ENCODE data around the gene GPR183. TPM values are rescaled to one million over a fixed set of nuclear protein-coding genes. Genes with fewer than 3 reads are reported as not detected.

The GPR183 gene
- total RNA-seq, 2 donors from 2014 or later: 249 to 322 TPM

DNA sequence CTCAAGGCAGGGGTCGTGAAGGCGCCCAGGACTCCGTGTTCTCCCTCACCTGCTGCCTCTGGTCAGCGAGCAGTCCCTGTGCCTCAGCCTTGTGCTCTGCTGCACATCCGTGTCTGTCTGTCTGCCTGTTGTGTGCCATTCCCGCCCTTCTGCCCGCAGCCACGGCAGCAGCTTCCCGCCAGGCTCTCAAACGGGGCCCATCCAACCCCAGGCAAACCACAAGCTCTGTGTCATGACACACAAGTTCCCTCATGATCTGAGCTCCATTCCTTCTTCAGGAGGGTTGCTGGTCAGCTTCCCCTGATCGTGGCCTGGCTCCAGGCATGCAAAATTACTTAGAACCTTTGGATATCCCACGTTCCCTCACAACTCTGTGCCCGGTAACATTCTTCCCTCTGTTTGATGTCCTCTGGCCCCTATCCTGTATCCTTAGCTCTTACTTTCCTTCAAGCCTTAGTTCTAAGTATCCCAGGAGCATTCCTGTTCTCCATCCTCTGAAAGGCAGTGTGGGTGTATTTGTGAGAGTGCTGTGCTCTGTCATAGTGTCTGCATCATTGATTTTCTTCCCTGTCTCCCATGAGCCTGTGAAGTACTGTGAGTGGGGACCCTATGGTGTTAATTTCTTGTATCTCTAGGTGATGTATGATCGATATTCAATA lies 3.2 kb downstream of the GPR183 start:
- H3K4me3 Mint-ChIP-seq: peak overlapping the region; percentile 99
- ATAC-seq (peak; percentile 23), DNase-seq (peak; percentile 28 to 54 (median 38))
- peak overlapping the region; percentile 98 for H3K27ac Mint-ChIP-seq
- no peaks in the 10 kb centered on the region for H3K27me3 Mint-ChIP-seq
- peaks cover 60% of the 10 kb centered on the region for H3K4me1 Mint-ChIP-seq
- no peaks in the 10 kb centered on the region for H3K9me3 ChIP-seq (ENCODE audit: control insufficient read depth, low read length, poor library complexity, severe bottlenecking)
- H3K36me3 Mint-ChIP-seq (ENCODE audit: low read depth): peaks cover 22% of the 10 kb centered on the region

DNA sequence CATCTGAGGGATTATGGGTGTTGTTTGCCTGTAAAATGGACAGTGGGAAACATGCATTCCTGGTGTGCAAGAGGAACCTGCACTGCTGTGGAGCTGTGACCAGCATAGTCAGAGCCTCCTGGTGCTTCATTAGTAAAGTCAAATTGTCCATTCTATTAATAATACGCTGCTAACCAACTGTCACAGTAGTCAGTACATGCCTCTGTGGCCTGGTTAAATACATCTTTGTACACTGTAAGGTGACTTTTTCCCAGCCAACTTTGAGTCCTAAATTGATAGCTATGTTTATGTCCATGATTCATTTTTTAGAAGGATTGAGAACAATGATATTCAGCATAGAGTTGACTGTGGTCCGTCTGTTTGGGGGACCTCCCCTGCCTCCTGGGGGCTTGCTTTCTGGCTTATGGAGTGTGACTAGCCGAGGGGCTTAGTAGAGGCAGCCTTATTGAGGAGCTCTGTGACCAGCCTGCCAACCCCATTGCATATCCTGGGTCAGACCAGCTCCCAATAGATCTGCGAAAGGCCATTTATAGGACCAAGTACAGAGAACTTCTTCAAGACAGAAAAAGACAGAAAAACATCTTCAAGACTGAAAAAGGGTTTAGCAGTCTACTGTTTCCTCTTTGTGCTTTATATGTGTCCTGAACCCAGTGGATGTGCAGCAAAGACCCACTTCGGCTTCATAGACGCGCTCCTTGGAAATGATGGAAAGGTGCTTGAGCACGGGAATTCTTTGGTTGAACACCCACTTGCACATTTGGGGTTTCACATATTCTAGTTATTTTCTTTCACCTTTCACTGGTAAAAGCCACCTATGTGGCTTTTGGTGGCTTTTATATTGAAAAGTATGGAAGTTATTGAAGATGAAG lies 4.3 kb downstream of the GPR183 start:
- DNase-seq (no peak), ATAC-seq (no peak)
- Mint-ChIP-seq H3K4me1 (peaks cover 58% of the 10 kb centered on the region), H3K27ac (peak overlapping the region; percentile 98), H3K27me3 (no peaks in the 10 kb centered on the region), H3K4me3 (peak overlapping the region; percentile 99), H3K36me3 (ENCODE audit: low read depth) (peaks cover 25% of the 10 kb centered on the region)
- no peaks in the 10 kb centered on the region for H3K9me3 ChIP-seq (ENCODE audit: control insufficient read depth, low read length, poor library complexity, severe bottlenecking)

DNA sequence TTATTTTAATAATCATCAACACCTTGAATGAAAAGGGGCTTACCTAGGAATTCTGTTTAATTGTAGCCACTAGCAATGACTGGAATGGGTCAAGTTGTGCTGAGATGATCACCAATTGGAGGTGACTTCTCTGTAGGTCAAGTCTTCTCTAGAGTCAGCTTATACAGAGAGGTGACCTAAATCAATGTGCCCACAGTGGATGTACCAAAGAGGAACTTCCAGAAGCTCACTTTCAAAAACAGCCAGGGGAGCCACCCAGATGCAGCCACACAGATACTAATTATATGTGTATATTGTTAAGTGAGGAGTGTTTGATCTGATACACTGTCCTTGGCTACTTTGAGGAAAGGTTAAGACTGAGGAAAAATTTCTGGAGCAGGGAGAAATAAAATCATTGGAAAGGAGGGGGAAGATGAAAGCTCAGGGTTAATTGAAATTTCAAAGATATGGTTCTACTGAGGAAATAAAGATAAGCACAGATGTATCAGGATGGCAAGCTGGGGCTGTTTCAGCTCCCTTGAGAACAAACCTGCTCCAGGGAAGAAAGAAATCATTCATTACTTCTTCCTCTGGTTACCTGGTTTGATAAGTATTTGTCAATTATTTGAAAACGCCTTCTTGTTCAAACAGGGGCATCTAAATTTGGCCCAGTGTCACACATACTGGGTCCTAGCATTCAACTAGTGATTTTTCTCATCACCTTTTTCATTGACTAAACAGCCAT lies 5.1 kb downstream of the GPR183 start:
- H3K9me3 ChIP-seq (ENCODE audit: control insufficient read depth, low read length, poor library complexity, severe bottlenecking): no peaks in the 10 kb centered on the region
- H3K36me3 Mint-ChIP-seq (ENCODE audit: low read depth): peaks cover 31% of the 10 kb centered on the region
- peak overlapping the region; percentile 98 for H3K27ac Mint-ChIP-seq
- no peak for DNase-seq
- H3K4me3 Mint-ChIP-seq: peak overlapping the region; percentile 99
- peak; percentile 12 for ATAC-seq
- peaks cover 59% of the 10 kb centered on the region for H3K4me1 Mint-ChIP-seq
- H3K27me3 Mint-ChIP-seq: no peaks in the 10 kb centered on the region

DNA sequence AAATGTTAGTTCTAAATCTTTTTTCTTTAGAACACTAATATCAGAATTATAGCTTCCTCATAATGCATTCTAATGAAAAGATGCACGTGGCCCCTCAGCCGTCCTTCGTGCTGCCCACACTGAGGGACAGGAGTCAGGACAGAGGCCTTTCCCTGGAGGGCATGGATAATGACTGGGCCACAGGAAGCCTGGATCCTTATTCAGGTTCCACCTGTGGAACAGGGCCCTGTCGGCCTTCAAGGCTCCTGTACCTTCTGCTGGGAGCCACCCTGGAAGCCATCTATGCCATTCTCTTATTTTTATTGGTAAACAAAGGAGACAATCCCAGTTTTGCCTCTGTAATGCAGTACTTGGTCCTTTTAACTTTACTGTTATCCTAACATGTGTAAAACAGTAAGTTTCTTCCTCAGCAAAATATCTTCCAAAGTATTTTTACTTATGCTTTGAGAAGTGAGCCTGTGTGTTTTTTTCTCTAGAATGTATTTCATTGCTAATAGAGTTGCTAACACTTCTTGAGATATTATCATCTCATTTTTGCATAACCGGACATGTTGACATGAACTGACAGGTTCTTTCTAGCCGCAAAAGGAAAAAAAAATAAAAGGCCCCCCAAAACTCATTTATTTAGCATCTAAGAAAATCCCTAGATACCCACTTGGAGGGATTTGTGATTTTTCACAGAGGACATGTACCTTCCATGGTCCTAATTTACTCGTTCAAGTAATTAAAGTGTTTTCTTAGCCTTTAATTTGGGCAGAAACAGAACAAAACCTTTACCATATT lies 6.0 kb downstream of the GPR183 start:
- no peaks in the 10 kb centered on the region for H3K9me3 ChIP-seq (ENCODE audit: control insufficient read depth, low read length, poor library complexity, severe bottlenecking)
- H3K27me3 Mint-ChIP-seq: no peaks in the 10 kb centered on the region
- DNase-seq: no peak
- H3K4me1 Mint-ChIP-seq: peaks cover 62% of the 10 kb centered on the region
- peaks cover 31% of the 10 kb centered on the region for H3K36me3 Mint-ChIP-seq (ENCODE audit: low read depth)
- ATAC-seq: no peak
- peak overlapping the region; percentile 98 for H3K27ac Mint-ChIP-seq
- H3K4me3 Mint-ChIP-seq: peak overlapping the region; percentile 99

DNA sequence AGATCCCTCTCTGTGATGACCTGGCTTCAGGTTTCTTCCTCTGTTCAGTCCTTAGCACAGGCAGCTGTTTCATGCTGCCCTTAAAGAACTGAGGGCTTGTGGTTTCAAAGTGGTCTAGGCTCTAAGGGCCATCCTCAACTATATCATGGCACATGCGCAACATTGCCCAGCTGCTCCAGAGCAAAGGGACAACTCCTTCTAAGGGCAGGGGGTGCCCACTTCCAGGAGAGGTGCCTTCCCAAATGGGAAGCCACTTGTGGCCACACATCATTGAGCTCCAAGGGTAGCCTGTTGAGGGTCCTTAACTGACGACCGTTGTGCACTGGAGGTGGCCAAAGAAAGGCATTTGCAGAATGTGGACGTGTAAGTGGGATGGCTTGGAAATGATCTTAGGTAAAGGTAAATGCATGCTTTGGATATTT lies 7.3 kb downstream of the GPR183 start:
- no peak for ATAC-seq
- peak overlapping the region; percentile 98 for H3K27ac Mint-ChIP-seq
- H3K4me1 Mint-ChIP-seq: peaks cover 71% of the 10 kb centered on the region
- no peaks in the 10 kb centered on the region for H3K27me3 Mint-ChIP-seq
- H3K9me3 ChIP-seq (ENCODE audit: control insufficient read depth, low read length, poor library complexity, severe bottlenecking): no peaks in the 10 kb centered on the region
- no peak for DNase-seq
- peaks cover 35% of the 10 kb centered on the region for H3K36me3 Mint-ChIP-seq (ENCODE audit: low read depth)
- H3K4me3 Mint-ChIP-seq: peak overlapping the region; percentile 84

DNA sequence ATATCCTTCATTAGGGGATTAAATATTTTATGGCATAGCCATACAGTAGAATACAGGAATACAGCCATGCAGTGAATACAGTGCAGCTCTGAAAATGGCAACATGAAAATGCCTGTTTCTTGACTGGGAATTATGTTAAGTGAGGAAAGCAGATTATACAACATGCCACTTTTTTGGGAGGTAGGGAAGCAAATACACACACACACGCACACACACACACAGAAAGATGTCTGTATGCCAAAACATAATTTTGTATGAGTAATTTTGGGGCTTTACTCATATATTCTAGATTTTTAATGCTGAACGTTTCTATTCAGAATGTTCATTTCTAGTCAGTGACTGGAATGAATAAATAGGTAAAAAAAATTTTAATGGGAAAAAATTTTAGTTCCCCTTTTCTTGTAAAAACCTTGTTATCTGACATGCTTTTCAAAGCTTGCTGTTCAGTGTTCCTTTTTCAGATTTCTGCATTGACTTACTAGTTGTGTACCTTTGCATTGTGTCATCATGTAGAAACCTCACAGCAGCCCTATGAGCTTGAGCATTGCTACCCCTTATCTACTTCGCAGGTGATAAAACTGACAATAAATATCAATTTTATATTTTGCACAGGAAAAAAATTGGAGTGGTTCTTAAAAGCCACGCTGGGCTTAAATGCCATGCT lies 7.8 kb downstream of the GPR183 start:
- Mint-ChIP-seq H3K27ac (peak overlapping the region; percentile 98), H3K4me3 (peak overlapping the region; percentile 84), H3K4me1 (peaks cover 68% of the 10 kb centered on the region), H3K27me3 (no peaks in the 10 kb centered on the region), H3K36me3 (ENCODE audit: low read depth) (peaks cover 31% of the 10 kb centered on the region)
- no peak for ATAC-seq
- H3K9me3 ChIP-seq (ENCODE audit: control insufficient read depth, low read length, poor library complexity, severe bottlenecking): no peaks in the 10 kb centered on the region
- no peak for DNase-seq

DNA sequence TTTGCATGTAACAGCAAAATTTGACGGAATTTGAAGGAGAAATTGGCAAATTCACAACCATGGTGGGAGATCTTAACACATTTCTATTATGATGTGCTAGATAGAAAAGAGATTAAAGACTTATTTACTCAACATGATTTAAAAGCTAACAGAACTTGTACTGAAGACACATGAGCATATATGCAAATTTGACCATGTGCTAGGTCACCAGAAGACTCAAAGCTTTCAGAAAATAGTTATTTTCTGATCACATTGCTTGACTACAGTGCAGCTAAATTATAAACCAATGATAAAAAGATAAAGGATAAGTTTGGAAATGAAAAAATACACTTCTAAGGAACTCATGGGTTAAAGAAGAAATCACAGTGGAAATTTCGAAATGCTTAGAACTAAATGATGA lies 9.1 kb downstream of the GPR183 start:
- ATAC-seq (no peak), DNase-seq (no peak)
- no peaks in the 10 kb centered on the region for H3K9me3 ChIP-seq (ENCODE audit: control insufficient read depth, low read length, poor library complexity, severe bottlenecking)
- H3K4me3 Mint-ChIP-seq: peak overlapping the region; percentile 94
- peak overlapping the region; percentile 98 for H3K27ac Mint-ChIP-seq
- peaks cover 65% of the 10 kb centered on the region for H3K4me1 Mint-ChIP-seq
- H3K27me3 Mint-ChIP-seq: no peaks in the 10 kb centered on the region
- peaks cover 28% of the 10 kb centered on the region for H3K36me3 Mint-ChIP-seq (ENCODE audit: low read depth)

DNA sequence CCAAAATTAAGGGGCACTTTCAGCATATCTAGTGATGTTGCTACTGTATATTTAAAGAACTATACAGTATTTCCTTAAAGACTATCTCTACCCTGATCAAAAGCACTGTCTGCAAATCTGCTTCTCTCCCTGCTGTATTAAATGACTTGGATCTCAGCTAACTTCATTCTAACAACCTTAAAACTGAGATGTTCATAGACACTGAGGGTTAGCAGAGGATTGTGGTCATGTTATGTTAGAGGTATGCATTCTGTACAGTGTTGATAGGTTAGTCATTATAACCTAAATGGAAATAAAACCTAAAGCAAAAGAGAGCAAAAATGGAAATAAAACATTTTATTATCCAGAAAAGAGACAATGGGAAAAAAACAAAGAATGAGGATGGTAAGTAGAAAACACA lies 9.9 kb downstream of the GPR183 start:
- no peaks in the 10 kb centered on the region for H3K27me3 Mint-ChIP-seq
- peak overlapping the region; percentile 98 for H3K27ac Mint-ChIP-seq
- ATAC-seq (no peak), DNase-seq (no peak)
- peak overlapping the region; percentile 94 for H3K4me3 Mint-ChIP-seq
- no peaks in the 10 kb centered on the region for H3K9me3 ChIP-seq (ENCODE audit: control insufficient read depth, low read length, poor library complexity, severe bottlenecking)
- H3K4me1 Mint-ChIP-seq: peaks cover 64% of the 10 kb centered on the region
- peaks cover 31% of the 10 kb centered on the region for H3K36me3 Mint-ChIP-seq (ENCODE audit: low read depth)

DNA sequence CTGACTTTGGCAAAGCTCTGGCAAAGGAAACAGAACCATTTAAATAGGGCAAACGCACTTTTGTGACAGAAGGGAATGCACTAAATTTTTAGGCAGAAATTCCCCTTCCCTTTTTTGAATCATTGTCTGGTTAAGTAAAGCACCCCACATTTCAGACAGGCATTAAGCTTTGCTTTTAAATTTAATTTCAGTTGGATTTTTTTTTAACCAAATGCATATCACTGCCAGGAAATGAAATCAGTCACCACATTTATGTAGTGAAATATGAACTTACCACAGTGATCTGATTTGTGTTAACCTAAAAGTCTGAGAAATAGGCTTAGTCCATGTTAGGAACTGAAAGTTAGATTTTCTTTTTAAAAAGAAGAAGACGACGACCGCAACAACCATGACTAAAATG lies 10.8 kb downstream of the GPR183 start:
- ATAC-seq (peak; percentile 66), DNase-seq (no peak)
- peaks cover 61% of the 10 kb centered on the region for H3K4me1 Mint-ChIP-seq
- no peaks in the 10 kb centered on the region for H3K9me3 ChIP-seq (ENCODE audit: control insufficient read depth, low read length, poor library complexity, severe bottlenecking)
- peak overlapping the region; percentile 98 for H3K27ac Mint-ChIP-seq
- H3K36me3 Mint-ChIP-seq (ENCODE audit: low read depth): peaks cover 29% of the 10 kb centered on the region
- peak overlapping the region; percentile 94 for H3K4me3 Mint-ChIP-seq
- no peaks in the 10 kb centered on the region for H3K27me3 Mint-ChIP-seq

DNA sequence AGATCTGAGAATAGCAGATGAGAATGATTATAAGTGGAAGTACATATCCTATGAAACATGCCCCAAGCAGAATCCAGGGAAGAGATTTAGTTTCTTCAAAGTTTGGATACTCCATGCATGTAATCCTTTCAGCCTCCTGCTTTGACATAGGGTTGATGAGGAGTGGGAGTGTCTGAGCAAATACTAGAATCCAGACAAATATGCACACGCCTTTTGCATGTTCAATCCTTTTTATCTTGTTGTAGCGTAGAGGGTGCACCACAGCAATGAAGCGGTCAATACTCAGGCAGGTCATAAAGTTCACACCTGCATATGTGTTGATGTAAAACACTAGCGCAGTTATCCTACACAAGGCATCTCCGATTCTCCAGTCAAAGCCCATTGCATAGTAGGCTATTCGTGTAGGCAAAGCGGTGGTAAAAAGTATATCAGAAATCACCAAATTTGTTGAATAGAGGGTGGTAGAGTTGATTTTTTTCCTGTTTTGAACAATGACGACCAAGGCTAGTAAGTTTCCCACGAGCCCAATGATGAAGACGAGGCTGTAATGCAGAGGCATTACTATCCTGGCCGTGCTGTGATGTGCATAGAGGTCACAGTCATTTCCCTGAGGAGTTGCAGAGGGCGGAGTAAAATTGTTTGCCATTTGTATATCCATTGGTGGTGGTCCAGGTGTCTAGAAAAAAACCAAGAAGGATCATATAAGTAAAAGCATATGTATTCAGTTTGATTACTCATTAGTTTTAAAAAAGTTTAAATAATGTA lies 11.5 kb downstream of the GPR183 start:
- Mint-ChIP-seq H3K27me3 (no peaks in the 10 kb centered on the region), H3K4me1 (peaks cover 67% of the 10 kb centered on the region), H3K36me3 (ENCODE audit: low read depth) (peaks cover 29% of the 10 kb centered on the region), H3K27ac (peak overlapping the region; percentile 98), H3K4me3 (peak overlapping the region; percentile 84)
- no peak for DNase-seq
- no peak for ATAC-seq
- H3K9me3 ChIP-seq (ENCODE audit: control insufficient read depth, low read length, poor library complexity, severe bottlenecking): no peaks in the 10 kb centered on the region

DNA sequence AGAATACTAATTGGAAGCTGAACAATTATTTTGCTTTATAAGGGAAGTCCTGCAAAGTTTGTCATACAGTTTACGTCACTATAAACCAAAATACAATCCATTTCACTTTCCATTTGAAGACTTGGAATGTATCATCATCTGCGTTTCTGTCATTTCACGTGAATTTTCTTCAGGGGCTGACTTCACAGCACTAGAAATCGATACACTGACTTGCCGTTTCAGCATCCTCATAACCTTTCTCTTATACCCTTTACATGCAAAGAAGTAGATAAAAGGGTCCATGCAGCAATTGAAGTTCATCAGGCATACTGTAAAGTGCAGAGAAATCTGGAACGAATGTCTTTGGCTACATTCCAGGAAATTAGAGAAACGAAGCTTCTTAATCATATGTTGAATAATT lies 12.2 kb downstream of the GPR183 start:
- Mint-ChIP-seq H3K4me3 (peak overlapping the region; percentile 84), H3K27me3 (no peaks in the 10 kb centered on the region), H3K27ac (peak overlapping the region; percentile 98), H3K36me3 (ENCODE audit: low read depth) (peaks cover 29% of the 10 kb centered on the region), H3K4me1 (peaks cover 66% of the 10 kb centered on the region)
- DNase-seq: no peak
- no peak for ATAC-seq
- no peaks in the 10 kb centered on the region for H3K9me3 ChIP-seq (ENCODE audit: control insufficient read depth, low read length, poor library complexity, severe bottlenecking)

DNA sequence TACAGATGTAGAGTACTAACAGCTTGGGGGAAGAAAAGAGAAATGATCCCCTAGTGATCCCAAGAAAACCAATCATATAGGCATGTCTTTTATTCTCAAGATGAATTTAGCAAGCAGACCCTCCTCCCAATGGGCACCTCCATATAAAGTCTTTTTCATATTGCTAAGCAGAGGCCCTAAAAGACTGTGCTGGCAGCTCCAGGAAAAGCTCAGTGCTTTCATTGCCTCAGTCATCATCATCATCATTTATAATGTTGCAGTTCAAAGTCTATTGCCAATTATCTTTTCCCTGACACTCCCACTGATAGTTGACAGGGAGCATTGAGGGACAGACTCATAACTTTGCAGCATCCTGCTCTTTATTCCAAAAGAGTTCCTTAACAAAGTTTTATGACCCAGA lies 13.0 kb downstream of the GPR183 start:
- Mint-ChIP-seq H3K27me3 (no peaks in the 10 kb centered on the region), H3K27ac (peak overlapping the region; percentile 98), H3K36me3 (ENCODE audit: low read depth) (peaks cover 29% of the 10 kb centered on the region), H3K4me3 (peak overlapping the region; percentile 45), H3K4me1 (peaks cover 66% of the 10 kb centered on the region)
- no peaks in the 10 kb centered on the region for H3K9me3 ChIP-seq (ENCODE audit: control insufficient read depth, low read length, poor library complexity, severe bottlenecking)
- DNase-seq (no peak), ATAC-seq (no peak)
